WTC11 (cell line): Measurements from ENCODE around the gene SUSD6. TPM values are rescaled to one million over a fixed set of nuclear protein-coding genes. Genes with fewer than 3 reads are reported as not detected.

Experiments used
- ATAC-seq: fragments of 200-7000 bp; cut with Tn5 transposase; 2 replicates; pipeline ENCODE4 v1.10.0; 2021; ENCODE audit warnings: mild to moderate bottlenecking, moderate library complexity
- CTCF ChIA-PET: fragments of 300-600 bp; sonication (Branson Sonifier 250); formaldehyde crosslinking; loops from one replicate; lab custom pipeline; 2021; ENCODE audit warnings: antibody characterized with exemption; lab: Charles Lee
- POLR2A ChIA-PET: fragments of 350-600 bp; sonication (Branson Sonifier 250); formaldehyde crosslinking; loops from one replicate; lab custom pipeline; 2021; ENCODE audit warnings: antibody characterized with exemption; lab: Charles Lee
- DNase-seq: peaks from one replicate; pipeline ENCODE4 v3.0.0; 2021; ENCODE audit warnings: low spot score
- H3K27ac Mint-ChIP-seq: 2 replicates; pipeline ENCODE4 v1.8.0; 2021; ENCODE audit warnings: mixed read lengths
- H3K27me3 Mint-ChIP-seq: 2 replicates; pipeline ENCODE4 v1.8.0; 2021; ENCODE audit warnings: low read depth, mild to moderate bottlenecking, moderate library complexity, mixed read lengths
- H3K36me3 Mint-ChIP-seq: 2 replicates; pipeline ENCODE4 v1.8.0; 2021; ENCODE audit warnings: mixed read lengths
- H3K4me1 Mint-ChIP-seq: 2 replicates; pipeline ENCODE4 v1.8.0; 2022; ENCODE audit warnings: mixed read lengths
- H3K4me3 Mint-ChIP-seq: 2 replicates; pipeline ENCODE4 v1.8.0; 2021; ENCODE audit warnings: mild to moderate bottlenecking, moderate library complexity, mixed read lengths
- H3K9me3 Mint-ChIP-seq: 2 replicates; pipeline ENCODE4 v1.8.0; 2021; ENCODE audit warnings: mixed read lengths
- ATF2 ChIP-seq: sonication (generic); formaldehyde crosslinking; IDR thresholded peaks from 2 replicates; pipeline ENCODE4 v1.8.1; 2022; ENCODE audit warnings: low read depth, missing genetic modification reagents, borderline replicate concordance
- FOXJ3 ChIP-seq: sonication (generic); formaldehyde crosslinking; IDR thresholded peaks from 2 replicates; pipeline ENCODE4 v1.9.0; 2021; ENCODE audit warnings: missing genetic modification reagents, mild to moderate bottlenecking, borderline replicate concordance
- FOXK1 ChIP-seq: sonication (generic); formaldehyde crosslinking; IDR thresholded peaks from 2 replicates; pipeline ENCODE4 v1.8.0; 2022; ENCODE audit warnings: mild to moderate bottlenecking, moderate library complexity, missing genetic modification reagents
- GABPB1 ChIP-seq: sonication (generic); formaldehyde crosslinking; IDR thresholded peaks from 2 replicates; pipeline ENCODE4 v1.8.1; 2023; ENCODE audit warnings: mild to moderate bottlenecking, missing genetic modification reagents
- MAX ChIP-seq: sonication (generic); formaldehyde crosslinking; IDR thresholded peaks from 2 replicates; pipeline ENCODE4 v1.8.0; 2022; ENCODE audit warnings: mild to moderate bottlenecking, missing genetic modification reagents
- NFE2L1 ChIP-seq: sonication (generic); formaldehyde crosslinking; IDR thresholded peaks from 2 replicates; pipeline ENCODE4 v1.8.1; 2023; ENCODE audit warnings: missing genetic modification reagents
- NR1H2 ChIP-seq: sonication (generic); formaldehyde crosslinking; IDR thresholded peaks from 2 replicates; pipeline ENCODE4 v1.9.0; 2021; ENCODE audit warnings: mild to moderate bottlenecking, moderate library complexity, missing genetic modification reagents
- PRRX2 ChIP-seq: fragments of 250-450 bp; sonication (Bioruptor Pico); IDR thresholded peaks from 2 replicates; pipeline ENCODE4 v1.8.0; 2021; ENCODE audit warnings: mild to moderate bottlenecking
- ZNF396 ChIP-seq: fragments of 250-450 bp; sonication (Bioruptor Pico); IDR thresholded peaks from 2 replicates; pipeline ENCODE4 v1.8.0; 2021; ENCODE audit warnings: mild to moderate bottlenecking, moderate library complexity, borderline replicate concordance
- total RNA-seq: library from RNA; stranded (reverse); gene quantifications from 3 replicates; pipeline ENCODE4 v1.2.3, GENCODE V29; 2021
- TF ChIP-seq, protein P1 (sequence below): sonication (generic); formaldehyde crosslinking; IDR thresholded peaks from 2 replicates; pipeline ENCODE4 v1.8.0; 2022; ENCODE audit warnings: missing genetic modification reagents
- TF ChIP-seq, protein P2 (sequence below): sonication (generic); formaldehyde crosslinking; IDR thresholded peaks from 2 replicates; pipeline ENCODE4 v1.8.1; 2022; ENCODE audit warnings: mild to moderate bottlenecking, moderate library complexity, missing genetic modification reagents
- TF ChIP-seq, protein P3 (sequence below): sonication (generic); formaldehyde crosslinking; IDR thresholded peaks from 2 replicates; pipeline ENCODE4 v1.8.0; 2023; ENCODE audit warnings: missing genetic modification reagents
- TF ChIP-seq, protein P4 (sequence below): fragments of 250-450 bp; sonication (Bioruptor Pico); IDR thresholded peaks from 2 replicates; pipeline ENCODE4 v1.9.0; 2021; ENCODE audit warnings: moderate library complexity, mild to moderate bottlenecking, inconsistent platforms, borderline replicate concordance
- TF ChIP-seq, protein P5 (sequence below): sonication (generic); formaldehyde crosslinking; IDR thresholded peaks from 2 replicates; pipeline ENCODE4 v1.8.1; 2022; ENCODE audit warnings: low read depth, mild to moderate bottlenecking, moderate library complexity, missing genetic modification reagents, borderline replicate concordance

SUSD6 gene
- total RNA-seq, 1 experiment from 2014 or later = 10.1 TPM

GRCh38 chr14:69635981-69636639 lies 24.7 kb downstream of the SUSD6 start:
- DNase-seq = no peak
- H3K36me3 Mint-ChIP-seq = peaks cover 8% of the 10 kb centered on the region
- POLR2A ChIA-PET = no interaction called here
- H3K27ac Mint-ChIP-seq = peak overlapping the region; percentile 29
- TF ChIP-seq, protein P1, sequence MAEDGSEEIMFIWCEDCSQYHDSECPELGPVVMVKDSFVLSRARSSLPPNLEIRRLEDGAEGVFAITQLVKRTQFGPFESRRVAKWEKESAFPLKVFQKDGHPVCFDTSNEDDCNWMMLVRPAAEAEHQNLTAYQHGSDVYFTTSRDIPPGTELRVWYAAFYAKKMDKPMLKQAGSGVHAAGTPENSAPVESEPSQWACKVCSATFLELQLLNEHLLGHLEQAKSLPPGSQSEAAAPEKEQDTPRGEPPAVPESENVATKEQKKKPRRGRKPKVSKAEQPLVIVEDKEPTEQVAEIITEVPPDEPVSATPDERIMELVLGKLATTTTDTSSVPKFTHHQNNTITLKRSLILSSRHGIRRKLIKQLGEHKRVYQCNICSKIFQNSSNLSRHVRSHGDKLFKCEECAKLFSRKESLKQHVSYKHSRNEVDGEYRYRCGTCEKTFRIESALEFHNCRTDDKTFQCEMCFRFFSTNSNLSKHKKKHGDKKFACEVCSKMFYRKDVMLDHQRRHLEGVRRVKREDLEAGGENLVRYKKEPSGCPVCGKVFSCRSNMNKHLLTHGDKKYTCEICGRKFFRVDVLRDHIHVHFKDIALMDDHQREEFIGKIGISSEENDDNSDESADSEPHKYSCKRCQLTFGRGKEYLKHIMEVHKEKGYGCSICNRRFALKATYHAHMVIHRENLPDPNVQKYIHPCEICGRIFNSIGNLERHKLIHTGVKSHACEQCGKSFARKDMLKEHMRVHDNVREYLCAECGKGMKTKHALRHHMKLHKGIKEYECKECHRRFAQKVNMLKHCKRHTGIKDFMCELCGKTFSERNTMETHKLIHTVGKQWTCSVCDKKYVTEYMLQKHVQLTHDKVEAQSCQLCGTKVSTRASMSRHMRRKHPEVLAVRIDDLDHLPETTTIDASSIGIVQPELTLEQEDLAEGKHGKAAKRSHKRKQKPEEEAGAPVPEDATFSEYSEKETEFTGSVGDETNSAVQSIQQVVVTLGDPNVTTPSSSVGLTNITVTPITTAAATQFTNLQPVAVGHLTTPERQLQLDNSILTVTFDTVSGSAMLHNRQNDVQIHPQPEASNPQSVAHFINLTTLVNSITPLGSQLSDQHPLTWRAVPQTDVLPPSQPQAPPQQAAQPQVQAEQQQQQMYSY (CRISPR knock-in tag) = no peak
- no peak for TF ChIP-seq PRRX2
- TF ChIP-seq FOXK1 (CRISPR knock-in tag) = no peak
- TF ChIP-seq, protein P2, sequence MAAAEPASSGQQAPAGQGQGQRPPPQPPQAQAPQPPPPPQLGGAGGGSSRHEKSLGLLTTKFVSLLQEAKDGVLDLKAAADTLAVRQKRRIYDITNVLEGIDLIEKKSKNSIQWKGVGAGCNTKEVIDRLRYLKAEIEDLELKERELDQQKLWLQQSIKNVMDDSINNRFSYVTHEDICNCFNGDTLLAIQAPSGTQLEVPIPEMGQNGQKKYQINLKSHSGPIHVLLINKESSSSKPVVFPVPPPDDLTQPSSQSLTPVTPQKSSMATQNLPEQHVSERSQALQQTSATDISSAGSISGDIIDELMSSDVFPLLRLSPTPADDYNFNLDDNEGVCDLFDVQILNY = no peak
- TF ChIP-seq GABPB1 (CRISPR knock-in tag) = no peak
- TF ChIP-seq, protein P3, sequence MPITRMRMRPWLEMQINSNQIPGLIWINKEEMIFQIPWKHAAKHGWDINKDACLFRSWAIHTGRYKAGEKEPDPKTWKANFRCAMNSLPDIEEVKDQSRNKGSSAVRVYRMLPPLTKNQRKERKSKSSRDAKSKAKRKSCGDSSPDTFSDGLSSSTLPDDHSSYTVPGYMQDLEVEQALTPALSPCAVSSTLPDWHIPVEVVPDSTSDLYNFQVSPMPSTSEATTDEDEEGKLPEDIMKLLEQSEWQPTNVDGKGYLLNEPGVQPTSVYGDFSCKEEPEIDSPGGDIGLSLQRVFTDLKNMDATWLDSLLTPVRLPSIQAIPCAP (CRISPR knock-in tag) = no peak
- TF ChIP-seq, protein P4, sequence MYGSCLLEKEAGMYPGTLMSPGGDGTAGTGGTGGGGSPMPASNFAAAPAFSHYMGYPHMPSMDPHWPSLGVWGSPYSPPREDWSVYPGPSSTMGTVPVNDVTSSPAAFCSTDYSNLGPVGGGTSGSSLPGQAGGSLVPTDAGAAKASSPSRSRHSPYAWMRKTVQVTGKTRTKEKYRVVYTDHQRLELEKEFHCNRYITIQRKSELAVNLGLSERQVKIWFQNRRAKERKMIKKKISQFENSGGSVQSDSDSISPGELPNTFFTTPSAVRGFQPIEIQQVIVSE (CRISPR knock-in tag) = no peak
- no peak for TF ChIP-seq FOXJ3 (CRISPR knock-in tag)
- TF ChIP-seq MAX (CRISPR knock-in tag) = no peak
- TF ChIP-seq, protein P5, sequence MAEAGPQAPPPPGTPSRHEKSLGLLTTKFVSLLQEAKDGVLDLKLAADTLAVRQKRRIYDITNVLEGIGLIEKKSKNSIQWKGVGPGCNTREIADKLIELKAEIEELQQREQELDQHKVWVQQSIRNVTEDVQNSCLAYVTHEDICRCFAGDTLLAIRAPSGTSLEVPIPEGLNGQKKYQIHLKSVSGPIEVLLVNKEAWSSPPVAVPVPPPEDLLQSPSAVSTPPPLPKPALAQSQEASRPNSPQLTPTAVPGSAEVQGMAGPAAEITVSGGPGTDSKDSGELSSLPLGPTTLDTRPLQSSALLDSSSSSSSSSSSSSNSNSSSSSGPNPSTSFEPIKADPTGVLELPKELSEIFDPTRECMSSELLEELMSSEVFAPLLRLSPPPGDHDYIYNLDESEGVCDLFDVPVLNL (CRISPR knock-in tag) = no peak
- TF ChIP-seq ATF2 (CRISPR knock-in tag) = no peak
- TF ChIP-seq ZNF396 (CRISPR knock-in tag) = no peak
- no peak for TF ChIP-seq NR1H2 (CRISPR knock-in tag)
- TF ChIP-seq NFE2L1 (CRISPR knock-in tag) = no peak
- TF ChIP-seq, all 79 proteins: peak for 0
- CTCF ChIA-PET = interaction anchor here (0.9 to 1.2 kb wide), 3 partner anchors 34 to 91 kb away, joined by 3 to 4 read pairs (median 3); no protein-coding TSS in a partner anchor
- peaks cover 72% of the 10 kb centered on the region for H3K4me1 Mint-ChIP-seq
- H3K4me3 Mint-ChIP-seq = no peak overlapping the region
- no peaks in the 10 kb centered on the region; the same call in 1 of the 2 replicates for H3K27me3 Mint-ChIP-seq
- no peak for ATAC-seq
- peaks cover 8% of the 10 kb centered on the region for H3K9me3 Mint-ChIP-seq
